RWPE1 (cell line): ENCODE data around the gene TRANK1.

Experiments
- CTCF ChIA-PET: fragments of 350-600 bp; sonication (Branson Sonifier 250); formaldehyde crosslinking; extraction: SDS; loops from one replicate; lab custom pipeline; 2021; lab: Yijun Ruan, JAX
- POLR2A ChIA-PET: fragments of 400-600 bp; formaldehyde crosslinking; extraction: SDS; loops from one replicate; lab custom pipeline; 2020; ENCODE audit warnings: antibody characterized with exemption; ENCODE audit not compliant: low non-redundant PET; lab: Yijun Ruan, JAX
- DNase-seq: peaks from one replicate; pipeline ENCODE4 v3.0.0; 2012; ENCODE audit warnings: low spot score
- H3K27ac ChIP-seq: fragments of 450-650 bp; 2 replicates; pipeline ENCODE4 v1.5.1; 2017
- CTCF ChIP-seq: fragments of 450-650 bp; conservative IDR thresholded peaks from 2 replicates; pipeline ENCODE4 v1.5.1; 2017; ENCODE audit warnings: low read depth, mild to moderate bottlenecking

The TRANK1 gene

DNA sequence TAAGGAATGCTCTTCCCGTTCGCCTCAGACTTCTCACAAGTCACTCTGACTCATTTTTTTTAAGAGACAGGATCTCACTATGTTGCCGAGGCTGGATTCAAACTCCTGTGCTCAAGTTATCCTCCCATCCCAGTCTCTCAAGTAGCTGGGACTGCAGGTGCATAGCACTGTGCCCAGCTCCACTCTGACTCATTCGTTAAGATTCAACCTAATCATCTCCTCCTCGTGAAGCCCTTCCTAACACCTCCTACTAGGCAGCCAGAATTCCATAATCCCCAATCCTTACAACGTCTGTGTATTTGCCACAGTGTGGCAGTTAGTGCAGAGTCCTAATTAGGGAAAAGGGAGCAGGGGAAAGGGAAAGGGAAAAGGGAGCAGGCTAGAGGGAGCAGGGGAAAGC is 154.1 kb downstream of the TRANK1 start:
- H3K27ac ChIP-seq = no peak overlapping the region
- TF ChIP-seq CTCF = no peak
- no peak for DNase-seq
- ChIA-PET CTCF (no interaction called here), POLR2A (no interaction called here)

DNA sequence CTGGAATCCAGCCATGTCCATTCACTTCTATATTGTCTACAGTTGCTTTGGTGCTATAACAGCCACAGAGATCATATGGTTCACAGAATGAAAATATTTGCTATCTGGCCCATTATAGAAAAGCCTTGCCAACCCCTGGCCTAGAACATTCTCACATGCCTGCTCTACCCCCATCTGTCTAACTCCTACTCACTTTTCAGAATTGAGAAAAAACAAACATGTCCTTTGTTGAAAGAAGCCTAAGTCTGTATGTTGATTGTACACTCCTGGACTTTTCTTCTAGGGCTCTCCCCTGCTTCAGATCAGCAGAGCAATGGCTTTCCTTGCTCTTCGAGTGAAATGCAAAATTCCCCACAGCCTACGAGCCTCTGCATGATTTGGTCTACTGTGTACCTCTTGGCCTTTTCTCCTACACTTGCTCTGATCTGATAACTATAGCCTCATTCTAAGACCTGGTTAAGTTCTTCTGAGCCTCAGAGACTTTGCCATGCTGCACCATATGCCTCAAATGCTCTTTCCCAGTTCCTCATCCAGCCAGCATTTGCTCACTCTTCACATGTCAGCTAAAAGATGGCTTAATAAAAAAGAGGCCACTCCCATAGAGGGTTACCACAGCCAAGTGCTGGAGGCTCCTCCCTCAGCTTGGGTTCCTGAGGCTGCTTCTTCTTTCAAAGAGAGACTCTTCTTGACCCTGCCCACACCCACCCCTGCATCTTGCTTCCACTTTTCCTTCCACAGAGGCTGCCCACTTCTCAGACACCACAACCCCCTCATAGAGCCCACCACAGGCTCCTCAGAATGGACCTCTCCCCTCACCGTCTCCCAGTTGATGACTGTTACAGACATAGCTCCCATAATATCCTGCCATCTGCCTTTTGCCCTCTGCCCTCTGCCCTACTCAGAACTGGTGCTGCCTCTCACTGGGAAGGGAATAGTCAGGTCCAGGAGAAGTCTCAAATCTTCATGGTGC is 157.6 kb downstream of the TRANK1 start:
- H3K27ac ChIP-seq = no peak overlapping the region
- DNase-seq = no peak
- ChIA-PET POLR2A (no interaction called here), CTCF (no interaction called here)
- no peak for TF ChIP-seq CTCF

DNA sequence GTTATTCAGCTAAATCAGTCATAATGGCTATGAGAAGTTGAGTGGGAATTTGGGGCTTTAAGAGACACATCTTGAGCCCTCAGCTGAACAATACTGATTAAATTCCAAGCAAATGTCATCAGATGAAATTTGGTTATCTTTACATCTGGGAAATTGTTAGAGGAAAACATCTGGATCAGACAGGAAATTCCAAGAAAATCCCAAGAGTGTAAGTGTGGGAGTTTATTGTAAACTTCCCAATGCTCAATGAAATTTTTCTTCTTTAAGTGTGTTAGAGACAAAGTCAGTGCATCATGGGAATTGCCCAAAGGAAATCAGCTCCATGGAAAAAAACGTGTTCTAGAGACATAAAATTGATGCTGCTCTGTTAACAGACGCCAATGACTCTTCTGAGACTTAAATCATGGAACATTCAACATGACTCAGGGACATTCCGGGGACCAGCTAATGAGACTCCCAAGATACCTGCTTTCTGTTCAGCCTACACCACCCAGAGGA is 160.7 kb downstream of the TRANK1 start:
- CTCF ChIA-PET = no interaction called here
- H3K27ac ChIP-seq = no peak overlapping the region
- no peak for TF ChIP-seq CTCF
- DNase-seq = no peak
- POLR2A ChIA-PET = no interaction called here

DNA sequence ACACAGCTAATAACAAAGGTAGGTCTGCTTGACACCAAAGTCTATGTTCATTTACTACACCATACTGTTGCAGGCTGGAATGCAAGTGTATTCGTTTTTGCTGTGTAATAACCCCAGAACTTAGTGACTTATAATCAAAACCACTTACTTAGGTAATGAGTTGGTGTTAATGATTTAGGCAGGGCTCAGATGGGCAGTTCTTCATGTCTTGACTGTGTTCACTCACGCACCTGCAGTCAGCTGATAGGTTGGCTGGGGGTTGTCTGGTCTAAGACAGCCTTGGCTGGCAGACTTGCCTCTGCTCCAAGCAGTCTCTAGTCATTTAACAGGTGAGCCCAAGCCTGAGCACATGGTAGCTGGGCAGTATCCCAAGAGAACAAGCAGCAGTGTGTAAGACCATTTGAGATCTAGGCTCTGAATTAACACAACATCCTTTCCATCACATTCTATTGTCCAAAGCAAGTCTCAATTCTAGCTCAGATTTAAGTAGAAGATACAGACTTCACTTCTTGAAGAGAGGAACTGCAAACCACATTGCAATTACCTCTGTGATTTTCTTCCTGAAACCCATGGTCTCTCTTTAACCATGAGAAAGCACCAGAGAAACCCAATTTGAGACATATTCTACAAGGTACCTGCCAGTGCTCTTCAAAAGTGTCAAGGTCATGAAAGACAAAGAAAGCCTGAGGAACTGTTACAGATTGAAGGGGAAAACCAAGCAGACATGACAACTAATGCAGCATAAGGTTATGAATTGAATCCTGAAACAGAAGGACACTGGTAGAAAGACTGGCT is 167.2 kb downstream of the TRANK1 start:
- CTCF ChIA-PET = no interaction called here

More for the DNA sequence above, 167.2 kb downstream of the TRANK1 start:
- POLR2A ChIA-PET = no interaction called here
- no peak for DNase-seq
- TF ChIP-seq CTCF = no peak
- no peak overlapping the region for H3K27ac ChIP-seq
